Smooth muscle cell of trachea (primary cell): Measurements from ENCODE around the gene ELFN1. TPM values are rescaled to one million over a fixed set of nuclear protein-coding genes. Genes with fewer than 3 reads are reported as not detected.

Experiments
- total RNA-seq: library from RNA; depleted of rRNA; stranded (reverse); fragments of >200 nt; gene quantifications from 2 replicates; pipeline ENCODE4 v1.2.1, GENCODE V29; 2014

The ELFN1 gene
- 1.7 and 7.6 TPM in 2 replicates for total RNA-seq

DNA sequence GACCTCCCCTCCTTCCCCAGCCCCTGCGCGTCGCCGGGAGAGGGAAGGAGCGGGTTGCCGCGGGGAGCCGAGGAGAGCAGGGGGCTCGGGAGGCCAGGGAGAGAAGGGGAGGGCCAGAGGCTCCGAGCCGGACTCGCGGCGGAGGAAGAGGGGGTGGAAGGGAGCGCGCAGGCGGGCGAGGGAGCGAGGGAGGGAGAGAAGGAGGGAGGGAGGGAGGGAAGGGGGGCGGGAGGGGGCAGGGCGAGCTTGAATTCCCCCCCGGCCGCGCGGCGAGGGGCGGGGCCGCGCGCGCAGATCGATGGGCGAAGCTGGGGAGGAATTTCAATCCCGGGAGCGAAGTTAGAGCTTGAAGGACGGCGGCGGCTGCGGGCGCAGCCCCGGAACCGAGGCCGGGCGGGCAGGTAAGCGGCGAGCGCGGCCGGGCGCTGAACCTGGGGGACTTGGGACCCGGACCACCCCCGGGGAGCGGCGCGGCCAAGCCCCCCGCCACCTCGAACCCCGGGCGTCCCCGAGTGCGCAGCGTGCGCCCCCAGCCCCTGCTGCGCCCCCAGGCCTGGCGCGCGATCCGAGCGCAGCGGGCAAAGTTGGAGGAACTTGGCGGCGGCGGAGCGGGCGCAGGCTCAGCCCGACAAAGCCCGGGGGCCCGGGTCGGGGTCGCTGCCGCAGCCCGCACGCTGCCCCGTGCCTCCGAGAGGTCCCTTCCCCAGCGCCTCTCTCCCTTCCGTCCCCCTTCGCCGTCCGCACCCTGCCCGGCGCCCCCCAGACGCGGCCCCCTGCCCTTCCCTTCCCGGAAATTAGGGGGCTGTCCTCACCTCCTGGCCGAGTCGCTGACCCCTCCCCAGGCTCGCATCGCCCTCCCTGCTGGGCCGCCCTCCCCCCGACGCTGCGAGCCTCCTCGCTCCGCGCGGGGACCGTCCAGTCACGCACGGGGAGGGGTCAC, at the start of gene ELFN1:
ELFN1 (plus strand) TSS at position 324 of the 940 bp plus-strand sequence. CDS start 74,320 bp downstream, outside the sequence.

Other genes with a start within 250 kb of the ELFN1 start
- gene MICALL2, start 210.8 kb upstream of the ELFN1 start, total RNA-seq = 23.6 and 59.2 TPM in 2 replicates
- gene INTS1, start 165.9 kb upstream of the ELFN1 start, total RNA-seq = 55.0 and 67.5 TPM in 2 replicates
- 10.3 and 16.9 TPM in 2 replicates for gene MAFK, start 139.6 kb upstream of the ELFN1 start, total RNA-seq
- gene TMEM184A, start 114.1 kb upstream of the ELFN1 start, total RNA-seq = not detected in 2 replicates
- gene PSMG3, start 100.2 kb upstream of the ELFN1 start, total RNA-seq = 11.7 and 22.1 TPM in 2 replicates